Measurements from ENCODE around the gene ITGAE. TPM values are rescaled to one million over a fixed set of nuclear protein-coding genes. Genes with fewer than 3 reads are reported as not detected.

The ITGAE gene
- total and polyA plus RNA-seq, 12 donors: 4.9 to 85.4 (median 33.7) TPM

- Histone ChIP-seq H3K27ac (no peak overlapping the region), H3K4me1 (replicated peaks in 1 of 2) (no peaks in the 10 kb centered on the region), H3K27me3 (no peaks in the 10 kb centered on the region), H3K36me3 (replicated peaks in 1 of 2) (no peaks in the 10 kb centered on the region), H3K4me3 (no peak overlapping the region), H3K9me3 (replicated peaks in 1 of 3) (no peaks in the 10 kb centered on the region)
- TF ChIP-seq POLR2A (IDR thresholded peaks at IDR 0.05) (no peak), CTCF (IDR thresholded peaks at IDR 0.05) (no peak)
- 81 to 89% (median 84%) methylated on average over 7 to 8 of the region's 8 CpGs for WGBS, 4 donors
- DNase-seq: no peak
- intact Hi-C loops (cut with DNase I): no loop called here
Measured at GRCh38 chr17:3768769-3769168, 32.2 kb downstream of the ITGAE start.

GRCh38 chr17:3768341-3768740 is 32.6 kb downstream of the ITGAE start:
- TF ChIP-seq POLR2A (IDR thresholded peaks at IDR 0.05): no peak
- TF ChIP-seq CTCF (IDR thresholded peaks at IDR 0.05): no peak
- intact Hi-C loops (cut with DNase I): no loop called here
- Histone ChIP-seq H3K9me3 (replicated peaks in 1 of 3) (no peaks in the 10 kb centered on the region), H3K36me3 (replicated peaks in 1 of 2) (no peaks in the 10 kb centered on the region), H3K4me1 (replicated peaks in 1 of 2) (no peaks in the 10 kb centered on the region), H3K4me3 (no peak overlapping the region), H3K27ac (no peak overlapping the region), H3K27me3 (no peaks in the 10 kb centered on the region)
- 88 to 93% (median 92%) methylated on average over 9 of the region's 9 CpGs for WGBS, 4 donors
- DNase-seq: peak in 1 of 7 donors; percentile 0

- TF ChIP-seq POLR2A (IDR thresholded peaks at IDR 0.05): no peak
- TF ChIP-seq CTCF (IDR thresholded peaks at IDR 0.05): no peak
- intact Hi-C loops (cut with DNase I): no loop called here
- 88 to 91% (median 89%) methylated on average over 8 of the region's 8 CpGs for WGBS, 4 donors
- Histone ChIP-seq H3K9me3 (replicated peaks in 1 of 3) (no peaks in the 10 kb centered on the region), H3K36me3 (replicated peaks in 1 of 2) (no peaks in the 10 kb centered on the region), H3K4me3 (no peak overlapping the region), H3K4me1 (replicated peaks in 1 of 2) (no peaks in the 10 kb centered on the region), H3K27me3 (no peaks in the 10 kb centered on the region), H3K27ac (no peak overlapping the region)
- DNase-seq: peak in 1 of 7 donors; percentile 5
Measured at GRCh38 chr17:3766779-3767178, 34.2 kb downstream of the ITGAE start.

GRCh38 chr17:3765981-3766380 is 35.0 kb downstream of the ITGAE start:
- Histone ChIP-seq H3K4me1 (replicated peaks in 1 of 2) (no peaks in the 10 kb centered on the region), H3K4me3 (no peak overlapping the region), H3K9me3 (replicated peaks in 1 of 3) (no peaks in the 10 kb centered on the region), H3K27ac (no peak overlapping the region), H3K36me3 (replicated peaks in 1 of 2) (no peaks in the 10 kb centered on the region), H3K27me3 (no peaks in the 10 kb centered on the region)
- TF ChIP-seq CTCF (IDR thresholded peaks at IDR 0.05): no peak
- no peak for TF ChIP-seq POLR2A (IDR thresholded peaks at IDR 0.05)
- intact Hi-C loops (cut with DNase I): no loop called here
- no peak for DNase-seq
- 78 to 92% (median 90%) methylated on average over 9 of the region's 9 CpGs for WGBS, 4 donors
